ENCODE data around the gene OSBPL1A.

DNA sequence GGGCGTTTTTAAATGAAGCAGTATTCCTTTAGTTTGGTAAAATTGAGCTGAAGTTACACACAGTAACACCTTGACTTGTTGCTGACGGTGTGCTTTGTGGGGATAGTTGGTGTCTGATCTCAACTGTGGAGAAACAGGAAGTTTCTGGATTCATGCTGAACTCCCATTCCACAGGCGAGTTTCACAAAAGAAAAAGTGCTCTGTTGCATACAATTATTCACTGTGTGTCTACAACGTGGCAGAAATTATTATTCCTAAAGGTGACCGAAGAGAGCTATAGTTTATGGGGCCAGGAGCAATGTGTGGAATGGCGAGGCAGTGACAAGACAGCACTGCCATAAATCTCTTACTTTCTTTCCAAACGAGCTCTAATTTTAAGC is 259.2 kb downstream of the OSBPL1A start:
- no peak for TF ChIP-seq CTCF (IDR thresholded peaks at IDR 0.05; ENCODE audit: insufficient read depth, low read length, poor library complexity, severe bottlenecking)
- no peak for TF ChIP-seq EZH2phosphoT487 (conservative IDR thresholded peaks at IDR 0.05; ENCODE audit: low read length)

Measured in SU-DHL-6 (cell line).